Posterior cingulate gyrus (tissue), 11 donors: ENCODE measurements around the gene SCNN1A.

Experiments
- DNase-seq, 10 donors: peaks; one replicate each; pipeline versions ENCODE4 v3.0.0 to v3.0.0-alpha.2; 2020 to 2021; ENCODE audit warnings: mixed read lengths in 3 of 10
- intact Hi-C: fragments of 100-400 bp; cut with DNase I; formaldehyde crosslinking; loops from one replicate; pipeline ENCODE4 v1.15.1; 2023

SCNN1A gene

GRCh38 chr12:6336889-6337853, 38.2 kb downstream of the SCNN1A start:
- no peak for DNase-seq
- intact Hi-C loops = loop anchor here (10.0 kb wide), 1 partner anchor 118 kb away; the partner anchor contains the start of gene TAPBPL

GRCh38 chr12:6336079-6336888, 39.1 kb downstream of the SCNN1A start:
- intact Hi-C loops = loop anchor here (10.0 kb wide), 1 partner anchor 119 kb away; the partner anchor contains the start of gene TAPBPL
- peak; percentile 20 to 94 (median 55) for DNase-seq

- peak in 2 of 10 donors; percentile 45 to 79 for DNase-seq
Observed at GRCh38 chr12:6335451-6336078, 39.8 kb downstream of the SCNN1A start.

GRCh38 chr12:6334940-6335450, 40.4 kb downstream of the SCNN1A start:
- intact Hi-C loops = loop anchor here (10.0 kb wide), 1 partner anchor 120 kb away; the partner anchor contains the start of gene TAPBPL
- no peak for DNase-seq

More at GRCh38 chr12:6335451-6336078, 39.8 kb downstream of the SCNN1A start:
- intact Hi-C loops = loop anchor here (10.0 kb wide), 1 partner anchor 119 kb away; the partner anchor contains the start of gene TAPBPL

- intact Hi-C loops = loop anchor here (10.0 kb wide), 1 partner anchor 120 kb away; the partner anchor contains the start of gene TAPBPL
- DNase-seq = no peak
Observed at GRCh38 chr12:6334359-6334758, 41.0 kb downstream of the SCNN1A start.

GRCh38 chr12:6333566-6333965, 41.8 kb downstream of the SCNN1A start:
- DNase-seq = no peak
- intact Hi-C loops = loop anchor here (10.0 kb wide), 1 partner anchor 121 kb away; the partner anchor contains the start of gene TAPBPL

- no peak for DNase-seq
- intact Hi-C loops = loop anchor here (10.0 kb wide), 1 partner anchor 122 kb away; the partner anchor contains the start of gene TAPBPL
Observed at GRCh38 chr12:6333029-6333428, 42.3 kb downstream of the SCNN1A start.

GRCh38 chr12:6332459-6332858, 42.9 kb downstream of the SCNN1A start:
- no peak for DNase-seq
- intact Hi-C loops = loop anchor here (10.0 kb wide), 1 partner anchor 122 kb away; the partner anchor contains the start of gene TAPBPL

GRCh38 chr12:6330999-6331714, 44.2 kb downstream of the SCNN1A start:
- intact Hi-C loops = loop anchor here (10.0 kb wide), 1 partner anchor 124 kb away; the partner anchor contains the start of gene TAPBPL
- no peak for DNase-seq

GRCh38 chr12:6330192-6330591, 45.2 kb downstream of the SCNN1A start:
- DNase-seq = no peak
- intact Hi-C loops = loop anchor here (10.0 kb wide), 1 partner anchor 125 kb away; the partner anchor contains the start of gene TAPBPL

GRCh38 chr12:6329703-6330064, 45.7 kb downstream of the SCNN1A start:
- DNase-seq = no peak

GRCh38 chr12:6328945-6329702, 46.2 kb downstream of the SCNN1A start:
- DNase-seq = peak in 3 of 10 donors; percentile 87 to 94 (median 87)
- intact Hi-C loops = no loop called here

More at GRCh38 chr12:6329703-6330064, 45.7 kb downstream of the SCNN1A start:
- intact Hi-C loops = loop anchor here (10.0 kb wide), 1 partner anchor 125 kb away; the partner anchor contains the start of gene TAPBPL

- intact Hi-C loops = no loop called here
- DNase-seq = no peak
Observed at GRCh38 chr12:6328045-6328779, 47.2 kb downstream of the SCNN1A start.

- intact Hi-C loops = no loop called here
- DNase-seq = no peak
Observed at GRCh38 chr12:6327229-6328041, 47.9 kb downstream of the SCNN1A start.

GRCh38 chr12:6326316-6327228, 48.8 kb downstream of the SCNN1A start:
- no peak for DNase-seq
- intact Hi-C loops = no loop called here
